ENCODE results near the gene IFITM2.

GRCh38 chr11:306645-307371 is 808 bp upstream of the IFITM2 start:
- TF ChIP-seq CTCF (IDR thresholded peaks at IDR 0.05) = no peak
- TF ChIP-seq POLR2A (IDR thresholded peaks at IDR 0.05) = no peak

Measured in right lobe of liver (tissue), 4 donors.